ENCODE results near the gene GRXCR1. TPM values are rescaled to one million over a fixed set of nuclear protein-coding genes. Genes with fewer than 3 reads are reported as not detected.

GRXCR1 gene
- polyA plus RNA-seq, 1 donor (not counting 4 experiments of a cell fraction or from before 2014, with no cell fraction given): not detected

- dilution Hi-C loops (cut with MboI; ENCODE audit: extremely low pct_ligation_motif_present, low sequenced_read_pairs): no loop called here
- no peak overlapping the region for H3K9ac ChIP-seq (ENCODE audit: control insufficient read depth, extremely low read depth, insufficient read depth, low read length)
- no peak for FAIRE-seq
Measured at GRCh38 chr4:43047058-43047457, 154.5 kb downstream of the GRXCR1 start.

GRCh38 chr4:43048570-43048969, 156.1 kb downstream of the GRXCR1 start:
- no peaks in the 10 kb centered on the region for H4K20me1 ChIP-seq (ENCODE audit: control insufficient read depth, extremely low read depth, insufficient read depth, low read length)
- DNase-seq (ENCODE audit: low read depth, low spot score) (no peak), FAIRE-seq (no peak)
- no peaks in the 10 kb centered on the region for H3K27me3 ChIP-seq (ENCODE audit: control insufficient read depth, extremely low read depth, insufficient read depth, low read length)
- H2AFZ ChIP-seq (ENCODE audit: control insufficient read depth, low read length): no peak overlapping the region
- H3K4me1 ChIP-seq (ENCODE audit: control insufficient read depth, extremely low read depth, insufficient read depth, low read length): no peaks in the 10 kb centered on the region
- no peak overlapping the region for H3K4me3 ChIP-seq (ENCODE audit: control insufficient read depth in 2 of 3, extremely low read depth in 1 of 3, insufficient read depth in 2 of 3, low read depth in 1 of 3, low read length in 3 of 3)
- H3K9me1 ChIP-seq (ENCODE audit: control insufficient read depth, extremely low read depth, insufficient read depth, low read length): no peaks in the 10 kb centered on the region
- dilution Hi-C loops (cut with MboI; ENCODE audit: extremely low pct_ligation_motif_present, low sequenced_read_pairs): no loop called here
- no peak overlapping the region for H3K9ac ChIP-seq (ENCODE audit: control insufficient read depth, extremely low read depth, insufficient read depth, low read length)
- H3K79me2 ChIP-seq (ENCODE audit: control insufficient read depth, insufficient read depth, low read length): no peaks in the 10 kb centered on the region
- TF ChIP-seq CTCF (optimal IDR thresholded peaks at IDR 0.05 in 1 of 3, IDR thresholded peaks at IDR 0.05 in 1 of 3, conservative IDR thresholded peaks at IDR 0.05 in 1 of 3; ENCODE audit: extremely low read depth in 1 of 3, insufficient read depth in 2 of 3, low read length in 3 of 3): no peak
- TF ChIP-seq EZH2 (IDR thresholded peaks at IDR 0.05; ENCODE audit: low read length): no peak
- H3K4me2 ChIP-seq (ENCODE audit: control insufficient read depth, extremely low read depth, insufficient read depth, low read depth, low read length): no peak overlapping the region
- no peak overlapping the region for H3K27ac ChIP-seq (ENCODE audit: control insufficient read depth, insufficient read depth, low read length)
- H3K9me3 ChIP-seq (ENCODE audit: control insufficient read depth, low read depth, low read length): no peaks in the 10 kb centered on the region
- no peaks in the 10 kb centered on the region for H3K36me3 ChIP-seq (ENCODE audit: control insufficient read depth in 2 of 2, extremely low read depth in 1 of 2, insufficient read depth in 2 of 2, low read length in 2 of 2)

More at GRCh38 chr4:43047058-43047457, 154.5 kb downstream of the GRXCR1 start:
- Histone ChIP-seq H3K27ac (ENCODE audit: control insufficient read depth, insufficient read depth, low read length) (no peak overlapping the region), H3K4me3 (ENCODE audit: control insufficient read depth in 2 of 3, extremely low read depth in 1 of 3, insufficient read depth in 2 of 3, low read depth in 1 of 3, low read length in 3 of 3) (no peak overlapping the region), H3K4me2 (ENCODE audit: control insufficient read depth, extremely low read depth, insufficient read depth, low read depth, low read length) (no peak overlapping the region), H4K20me1 (ENCODE audit: control insufficient read depth, extremely low read depth, insufficient read depth, low read length) (no peaks in the 10 kb centered on the region), H3K27me3 (ENCODE audit: control insufficient read depth, extremely low read depth, insufficient read depth, low read length) (no peaks in the 10 kb centered on the region), H3K9me3 (ENCODE audit: control insufficient read depth, low read depth, low read length) (no peaks in the 10 kb centered on the region), H3K36me3 (ENCODE audit: control insufficient read depth in 2 of 2, extremely low read depth in 1 of 2, insufficient read depth in 2 of 2, low read length in 2 of 2) (no peaks in the 10 kb centered on the region), H3K9me1 (ENCODE audit: control insufficient read depth, extremely low read depth, insufficient read depth, low read length) (no peaks in the 10 kb centered on the region), H2AFZ (ENCODE audit: control insufficient read depth, low read length) (no peak overlapping the region), H3K4me1 (ENCODE audit: control insufficient read depth, extremely low read depth, insufficient read depth, low read length) (no peaks in the 10 kb centered on the region), H3K79me2 (ENCODE audit: control insufficient read depth, insufficient read depth, low read length) (no peaks in the 10 kb centered on the region)
- TF ChIP-seq EZH2 (IDR thresholded peaks at IDR 0.05; ENCODE audit: low read length) (no peak), CTCF (optimal IDR thresholded peaks at IDR 0.05 in 1 of 3, IDR thresholded peaks at IDR 0.05 in 1 of 3, conservative IDR thresholded peaks at IDR 0.05 in 1 of 3; ENCODE audit: extremely low read depth in 1 of 3, insufficient read depth in 2 of 3, low read length in 3 of 3) (no peak)
- no peak for DNase-seq (ENCODE audit: low read depth, low spot score)

Data from keratinocyte (primary cell).